B cell (primary cell): ENCODE results near the gene WBP1L. TPM values are rescaled to one million over a fixed set of nuclear protein-coding genes. Genes with fewer than 3 reads are reported as not detected.

Source experiments
- ATAC-seq: fragments of 200-7000 bp; cut with Tn5 transposase; one replicate; pipeline ENCODE4 v1.10.0; 2021; ENCODE audit warnings: low read depth, mild to moderate bottlenecking, moderate number of reproducible peaks, moderate library complexity
- CTCF ChIA-PET: fragments of 350-600 bp; sonication (Branson Sonifier 250); formaldehyde crosslinking; loops from one replicate; lab custom pipeline; 2021; ENCODE audit warnings: antibody characterized with exemption, inconsistent platforms; lab: Charles Lee
- POLR2A ChIA-PET: fragments of 350-600 bp; sonication (Branson Sonifier 250); formaldehyde crosslinking; loops from one replicate; lab custom pipeline; 2021; ENCODE audit warnings: antibody characterized with exemption; lab: Charles Lee
- DNase-seq: peaks from one replicate; pipeline ENCODE4 v3.0.0; 2013
- H2AFZ ChIP-seq: 2 replicates; pipeline ENCODE4 v1.6.1; 2012; ENCODE audit warnings: mild to moderate bottlenecking, low read depth, low read length; ENCODE audit not compliant: insufficient read depth, poor library complexity, severe bottlenecking
- H3K27ac ChIP-seq, 2 donors: 1 replicate in 1 of 2; 2 replicates in 1 of 2; pipeline ENCODE4 v1.5.1; 2012 to 2013; ENCODE audit warnings: low read length in 2 of 2, mild to moderate bottlenecking in 2 of 2, moderate library complexity in 1 of 2
- H3K27me3 ChIP-seq, 4 experiments: fragments of 200-600 bp in 1 of 4; sonication (generic) in 1 of 4; replicated peaks in 1 of 4; 1 replicate in 2 of 4; 2 replicates in 2 of 4; pipeline versions ENCODE4 v1.6.1 to v1.7.0; 2013 to 2016; ENCODE audit warnings: low read length in 3 of 4, mild to moderate bottlenecking in 2 of 4, mixed read lengths in 1 of 4, moderate library complexity in 1 of 4; ENCODE audit not compliant: insufficient read depth in 4 of 4, control insufficient read depth in 3 of 4; ENCODE audit errors: control extremely low read depth in 1 of 4
- H3K36me3 ChIP-seq, 2 experiments: replicated peaks in 1 of 2; 1 replicate in 1 of 2; 2 replicates in 1 of 2; pipeline versions ENCODE4 v1.6.1 to v1.7.1; 2013; ENCODE audit warnings: low read length in 1 of 2; ENCODE audit not compliant: insufficient read depth in 2 of 2, control insufficient read depth in 1 of 2; ENCODE audit errors: control extremely low read depth in 1 of 2, extremely low read depth in 1 of 2
- H3K4me1 ChIP-seq, 2 donors: fragments of 200-600 bp in 1 of 2; sonication (generic) in 1 of 2; 1 replicate in 1 of 2; 2 replicates in 1 of 2; pipeline versions ENCODE4 v1.5.1 to v1.6.1; 2013 to 2017; ENCODE audit warnings: low read length in 2 of 2; ENCODE audit not compliant: control insufficient read depth in 2 of 2, insufficient read depth in 2 of 2
- H3K4me2 ChIP-seq: replicated peaks from 2 replicates; pipeline ENCODE3; 2012; ENCODE audit warnings: mild to moderate bottlenecking, low read depth, low read length; ENCODE audit not compliant: poor library complexity, severe bottlenecking
- H3K4me3 ChIP-seq, 5 experiments: fragments of 200-600 bp in 1 of 5; sonication (generic) in 1 of 5; 1 replicate in 3 of 5; 2 replicates in 2 of 5; pipeline versions ENCODE4 v1.5.1 to v1.7.0; 2011 to 2016; ENCODE audit warnings: low read length in 4 of 5, mild to moderate bottlenecking in 4 of 5, low read depth in 2 of 5, control low read depth in 1 of 5, moderate library complexity in 1 of 5; ENCODE audit not compliant: insufficient read depth in 1 of 5; ENCODE audit errors: control extremely low read depth in 1 of 5, extremely low read depth in 1 of 5
- H3K79me2 ChIP-seq: fragments of 200-600 bp; sonication (generic); one replicate; pipeline ENCODE4 v1.6.0; 2016; ENCODE audit warnings: low read length; ENCODE audit not compliant: control insufficient read depth, insufficient read depth
- H3K9ac ChIP-seq: fragments of 200-600 bp; sonication (generic); 2 replicates; pipeline ENCODE4 v1.6.1; 2017; ENCODE audit warnings: mild to moderate bottlenecking, low read length, moderate library complexity
- H3K9me3 ChIP-seq, 3 donors: one replicate each; pipeline versions ENCODE4 v1.6.1 to v1.7.1; 2013; ENCODE audit warnings: low read length in 2 of 3; ENCODE audit not compliant: control insufficient read depth in 2 of 3, insufficient read depth in 1 of 3; ENCODE audit errors: control extremely low read depth in 1 of 3
- H4K20me1 ChIP-seq: 2 replicates; pipeline ENCODE4 v1.6.0; 2012; ENCODE audit warnings: mild to moderate bottlenecking, low read length; ENCODE audit not compliant: insufficient read depth, control insufficient read depth, poor library complexity, severe bottlenecking
- H3K27ac Mint-ChIP-seq: one replicate; pipeline ENCODE4 v1.8.0; 2021; ENCODE audit warnings: mixed read lengths
- H3K27me3 Mint-ChIP-seq: one replicate; pipeline ENCODE4 v1.8.0; 2021; ENCODE audit warnings: mixed read lengths
- H3K4me1 Mint-ChIP-seq: one replicate; pipeline ENCODE4 v1.8.0; 2021; ENCODE audit warnings: mixed read lengths
- H3K4me3 Mint-ChIP-seq: one replicate; pipeline ENCODE4 v1.8.0; 2021; ENCODE audit warnings: mixed read lengths
- H3K9me3 Mint-ChIP-seq: one replicate; pipeline ENCODE4 v1.8.0; 2022; ENCODE audit warnings: mixed read lengths; ENCODE audit not compliant: insufficient read depth
- EZH2 ChIP-seq: IDR thresholded peaks from 2 replicates; pipeline ENCODE4 v1.6.1; 2012; ENCODE audit warnings: borderline replicate concordance, low read depth, mild to moderate bottlenecking, moderate library complexity, low read length; ENCODE audit not compliant: insufficient read depth, poor library complexity, severe bottlenecking
- WGBS: methylation state at CpG from one replicate; pipeline ENCODE4 v1.1.5; 2013; ENCODE audit warnings: missing lambda C conversion rate; ENCODE audit not compliant: insufficient coverage; 5-methylcytosine and 5-hydroxymethylcytosine counted together
- intact Hi-C: fragments of 100-400 bp; cut with micrococcal nuclease; formaldehyde crosslinking; loops from one replicate; pipeline ENCODE4 v1.10.0; 2022
- polyA plus RNA-seq: library from polyadenylated mRNA; depleted of rRNA; stranded (reverse); fragments of >200 nt; gene quantifications from 2 replicates; pipeline ENCODE4 v1.2.3, GENCODE V29; 2012
- total RNA-seq, 2 donors: library from RNA; stranded (reverse); fragments of 120-200 nt in 1 of 2; gene quantifications; 1 replicate in 1 of 2; 2 replicates in 1 of 2; pipeline versions ENCODE4 v1.2.3 to v1.2.4, GENCODE V29; 2013 to 2022
- TF ChIP-seq, protein P1 (sequence below): fragments of 200-600 bp; IDR thresholded peaks from one replicate; pipeline ENCODE4 v1.8.0; 2022; ENCODE audit warnings: antibody characterized with exemption, mild to moderate bottlenecking

Gene WBP1L
- total and polyA plus RNA-seq, 2 donors (not counting 1 experiment from before 2014, with no cell fraction given): 14.3 to 43.2 TPM

DNA sequence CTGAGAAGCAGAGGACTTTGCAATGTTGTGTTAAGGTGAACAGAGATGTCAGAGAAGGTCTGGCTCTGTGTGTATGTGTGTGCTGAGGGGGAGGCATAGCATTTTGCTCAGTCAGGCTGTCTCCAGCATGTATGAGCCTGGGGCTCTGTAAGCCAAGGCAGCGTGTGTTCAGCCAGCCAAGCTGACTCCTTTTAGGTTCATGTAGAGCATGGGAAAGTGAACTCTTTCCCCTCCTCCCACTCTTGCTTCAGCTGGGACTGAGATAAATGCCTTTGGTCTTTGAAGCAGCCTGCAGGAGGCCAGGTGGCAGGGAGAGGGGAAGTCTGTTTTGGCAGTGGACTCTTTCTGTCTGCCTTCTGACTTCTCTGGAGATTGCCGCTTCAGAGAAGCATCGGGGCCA, 25.5 kb upstream of the WBP1L start:
- no peaks in the 10 kb centered on the region for H3K27me3 Mint-ChIP-seq
- no peak overlapping the region for H3K27ac ChIP-seq
- TF ChIP-seq, protein P1, sequence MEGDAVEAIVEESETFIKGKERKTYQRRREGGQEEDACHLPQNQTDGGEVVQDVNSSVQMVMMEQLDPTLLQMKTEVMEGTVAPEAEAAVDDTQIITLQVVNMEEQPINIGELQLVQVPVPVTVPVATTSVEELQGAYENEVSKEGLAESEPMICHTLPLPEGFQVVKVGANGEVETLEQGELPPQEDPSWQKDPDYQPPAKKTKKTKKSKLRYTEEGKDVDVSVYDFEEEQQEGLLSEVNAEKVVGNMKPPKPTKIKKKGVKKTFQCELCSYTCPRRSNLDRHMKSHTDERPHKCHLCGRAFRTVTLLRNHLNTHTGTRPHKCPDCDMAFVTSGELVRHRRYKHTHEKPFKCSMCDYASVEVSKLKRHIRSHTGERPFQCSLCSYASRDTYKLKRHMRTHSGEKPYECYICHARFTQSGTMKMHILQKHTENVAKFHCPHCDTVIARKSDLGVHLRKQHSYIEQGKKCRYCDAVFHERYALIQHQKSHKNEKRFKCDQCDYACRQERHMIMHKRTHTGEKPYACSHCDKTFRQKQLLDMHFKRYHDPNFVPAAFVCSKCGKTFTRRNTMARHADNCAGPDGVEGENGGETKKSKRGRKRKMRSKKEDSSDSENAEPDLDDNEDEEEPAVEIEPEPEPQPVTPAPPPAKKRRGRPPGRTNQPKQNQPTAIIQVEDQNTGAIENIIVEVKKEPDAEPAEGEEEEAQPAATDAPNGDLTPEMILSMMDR: no peak
- no peak for TF ChIP-seq EZH2
- no peak overlapping the region for H3K27ac Mint-ChIP-seq
- H3K4me1 Mint-ChIP-seq: peaks cover 21% of the 10 kb centered on the region
- H3K27me3 ChIP-seq: no peaks in the 10 kb centered on the region
- no peaks in the 10 kb centered on the region for H4K20me1 ChIP-seq
- no peaks in the 10 kb centered on the region for H3K36me3 ChIP-seq
- H3K9me3 Mint-ChIP-seq: no peaks in the 10 kb centered on the region
- POLR2A ChIA-PET: no interaction called here
- ATAC-seq: no peak
- no peaks in the 10 kb centered on the region for H3K9me3 ChIP-seq
- H3K4me3 ChIP-seq: no peak overlapping the region
- intact Hi-C loops: no loop called here
- peaks cover 51% of the 10 kb centered on the region for H3K79me2 ChIP-seq
- CTCF ChIA-PET: no interaction called here
- H3K4me3 Mint-ChIP-seq: no peak overlapping the region
- H3K4me1 ChIP-seq: peaks cover 8 to 11% of the 10 kb centered on the region in 2 donors
- H2AFZ ChIP-seq: no peak overlapping the region
- 45% methylated on average over 2 of the region's 3 CpGs for WGBS
- H3K9ac ChIP-seq: no peak overlapping the region
- no peak for DNase-seq
- no peak overlapping the region for H3K4me2 ChIP-seq

DNA sequence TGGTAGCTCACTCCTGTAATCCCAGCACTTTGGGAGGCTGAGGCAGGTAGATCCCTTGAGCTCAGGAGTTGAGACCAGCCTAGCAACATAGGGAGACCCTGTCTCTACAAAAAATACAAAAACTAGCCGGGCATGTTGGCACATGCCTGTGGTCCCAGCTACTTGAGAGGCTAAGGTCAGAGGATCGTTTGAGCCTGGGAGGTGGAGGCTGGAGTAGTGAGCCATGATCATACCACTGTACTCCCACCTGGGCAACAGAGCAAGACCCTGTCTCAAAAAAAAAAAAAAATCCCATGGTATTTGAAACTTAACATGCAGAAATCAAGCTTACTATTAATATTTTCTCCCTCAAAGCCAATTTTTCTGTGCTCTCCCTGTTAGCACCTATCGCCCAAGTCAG, 23.4 kb upstream of the WBP1L start:
- no peaks in the 10 kb centered on the region for H3K27me3 ChIP-seq
- intact Hi-C loops: no loop called here
- no peaks in the 10 kb centered on the region for H3K36me3 ChIP-seq
- DNase-seq (no peak), ATAC-seq (no peak)
- H2AFZ ChIP-seq: no peak overlapping the region
- no peak overlapping the region for H3K4me3 ChIP-seq
- no peak overlapping the region for H3K27ac ChIP-seq
- Mint-ChIP-seq H3K27ac (no peak overlapping the region), H3K4me1 (peaks cover 12% of the 10 kb centered on the region), H3K27me3 (no peaks in the 10 kb centered on the region), H3K4me3 (no peak overlapping the region), H3K9me3 (peaks cover 3% of the 10 kb centered on the region)
- H3K4me2 ChIP-seq: no peak overlapping the region
- POLR2A ChIA-PET: no interaction called here
- 100% methylated on average over 1 of the region's 3 CpGs for WGBS
- H3K4me1 ChIP-seq: peaks cover 2 to 3% of the 10 kb centered on the region in 2 donors
- peaks cover 41% of the 10 kb centered on the region for H3K79me2 ChIP-seq
- no peaks in the 10 kb centered on the region for H4K20me1 ChIP-seq
- CTCF ChIA-PET: interaction anchor here (1.0 to 1.1 kb wide), 2 partner anchors 10 to 11 kb away, joined by 3 to 4 read pairs; no protein-coding TSS in a partner anchor
- no peak overlapping the region for H3K9ac ChIP-seq
- no peak for TF ChIP-seq EZH2
- TF ChIP-seq, protein P1: no peak
- H3K9me3 ChIP-seq: no peaks in the 10 kb centered on the region
